ENCODE measurements around the gene AR. TPM values are rescaled to one million over a fixed set of nuclear protein-coding genes. Genes with fewer than 3 reads are reported as not detected.

The AR gene
- total RNA-seq, 1 experiment from 2014 or later = 1.7 TPM

DNA sequence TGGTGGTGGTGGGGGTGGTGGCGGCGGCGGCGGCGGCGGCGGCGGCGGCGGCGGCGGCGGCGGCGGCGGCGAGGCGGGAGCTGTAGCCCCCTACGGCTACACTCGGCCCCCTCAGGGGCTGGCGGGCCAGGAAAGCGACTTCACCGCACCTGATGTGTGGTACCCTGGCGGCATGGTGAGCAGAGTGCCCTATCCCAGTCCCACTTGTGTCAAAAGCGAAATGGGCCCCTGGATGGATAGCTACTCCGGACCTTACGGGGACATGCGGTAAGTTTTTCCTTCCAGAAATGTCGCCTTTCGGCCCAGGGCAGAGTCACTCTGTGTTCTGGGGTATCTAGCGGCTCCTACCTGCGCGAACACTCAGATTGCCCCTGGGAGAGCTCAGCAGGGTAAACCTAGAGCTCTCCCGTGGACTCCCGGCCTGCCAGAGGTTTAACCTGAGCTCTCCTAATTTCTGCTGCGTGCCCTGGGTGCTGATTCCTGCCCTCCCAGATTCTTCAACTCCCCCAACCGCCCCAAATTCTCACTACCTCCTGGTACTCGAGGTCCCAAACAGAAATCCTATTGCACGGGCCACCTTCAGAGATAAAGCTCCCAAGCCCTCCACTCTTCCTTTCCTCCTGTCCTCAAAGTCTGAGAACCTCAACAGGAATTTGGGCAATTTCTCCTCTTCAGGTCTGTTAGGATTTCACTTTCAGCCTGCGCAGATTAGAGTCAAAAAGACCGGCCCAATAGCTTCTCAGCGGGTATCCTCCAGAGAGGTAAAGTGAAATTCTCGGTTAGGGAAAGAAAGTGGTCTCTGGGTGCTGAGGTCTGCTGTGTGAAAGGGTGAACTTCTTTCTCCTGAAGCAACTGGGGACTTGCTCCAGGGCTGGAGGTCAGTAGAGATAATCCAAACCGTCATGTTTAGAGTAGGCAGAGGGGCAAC, 2.9 kb downstream of the AR start:
- Histone ChIP-seq H3K27me3 (ENCODE audit: insufficient read depth, low read depth) (peaks cover 37% of the 10 kb centered on the region), H3K9me2 (ENCODE audit: insufficient read depth) (no peaks in the 10 kb centered on the region), H4K20me1 (ENCODE audit: insufficient read depth) (no peaks in the 10 kb centered on the region), H3K4me2 (no peak overlapping the region), H3F3A (ENCODE audit: insufficient read depth, low read depth) (no peaks in the 10 kb centered on the region), H3K27ac (no peak overlapping the region), H3K9me3 (ENCODE audit: insufficient read depth, low read depth) (no peaks in the 10 kb centered on the region), H3K4me1 (replicated peaks; ENCODE audit: insufficient read depth) (no peaks in the 10 kb centered on the region), H3K4me3 (no peak overlapping the region), H2AFZ (no peak overlapping the region), H3K79me2 (ENCODE audit: low read depth) (no peaks in the 10 kb centered on the region), H3K36me3 (ENCODE audit: low read depth) (no peaks in the 10 kb centered on the region)
- BruUV-seq (replicated peaks) = no TSS peak
- intact Hi-C loops (cut with micrococcal nuclease; ENCODE audit: unreplicated experiment) = loop anchor here (10.0 kb wide), 1 partner anchor 148 kb away; no protein-coding TSS in a partner anchor
- ChIA-PET CTCF (no interaction called here), POLR2A (ENCODE audit: unreplicated experiment) (no interaction called here)
- no peak for TF ChIP-seq EZH2 (IDR thresholded peaks at IDR 0.05; ENCODE audit: low read depth)
- TF ChIP-seq, protein P1, sequence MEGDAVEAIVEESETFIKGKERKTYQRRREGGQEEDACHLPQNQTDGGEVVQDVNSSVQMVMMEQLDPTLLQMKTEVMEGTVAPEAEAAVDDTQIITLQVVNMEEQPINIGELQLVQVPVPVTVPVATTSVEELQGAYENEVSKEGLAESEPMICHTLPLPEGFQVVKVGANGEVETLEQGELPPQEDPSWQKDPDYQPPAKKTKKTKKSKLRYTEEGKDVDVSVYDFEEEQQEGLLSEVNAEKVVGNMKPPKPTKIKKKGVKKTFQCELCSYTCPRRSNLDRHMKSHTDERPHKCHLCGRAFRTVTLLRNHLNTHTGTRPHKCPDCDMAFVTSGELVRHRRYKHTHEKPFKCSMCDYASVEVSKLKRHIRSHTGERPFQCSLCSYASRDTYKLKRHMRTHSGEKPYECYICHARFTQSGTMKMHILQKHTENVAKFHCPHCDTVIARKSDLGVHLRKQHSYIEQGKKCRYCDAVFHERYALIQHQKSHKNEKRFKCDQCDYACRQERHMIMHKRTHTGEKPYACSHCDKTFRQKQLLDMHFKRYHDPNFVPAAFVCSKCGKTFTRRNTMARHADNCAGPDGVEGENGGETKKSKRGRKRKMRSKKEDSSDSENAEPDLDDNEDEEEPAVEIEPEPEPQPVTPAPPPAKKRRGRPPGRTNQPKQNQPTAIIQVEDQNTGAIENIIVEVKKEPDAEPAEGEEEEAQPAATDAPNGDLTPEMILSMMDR (conservative IDR thresholded peaks at IDR 0.05) = no peak
- DNase-seq = no peak

DNA sequence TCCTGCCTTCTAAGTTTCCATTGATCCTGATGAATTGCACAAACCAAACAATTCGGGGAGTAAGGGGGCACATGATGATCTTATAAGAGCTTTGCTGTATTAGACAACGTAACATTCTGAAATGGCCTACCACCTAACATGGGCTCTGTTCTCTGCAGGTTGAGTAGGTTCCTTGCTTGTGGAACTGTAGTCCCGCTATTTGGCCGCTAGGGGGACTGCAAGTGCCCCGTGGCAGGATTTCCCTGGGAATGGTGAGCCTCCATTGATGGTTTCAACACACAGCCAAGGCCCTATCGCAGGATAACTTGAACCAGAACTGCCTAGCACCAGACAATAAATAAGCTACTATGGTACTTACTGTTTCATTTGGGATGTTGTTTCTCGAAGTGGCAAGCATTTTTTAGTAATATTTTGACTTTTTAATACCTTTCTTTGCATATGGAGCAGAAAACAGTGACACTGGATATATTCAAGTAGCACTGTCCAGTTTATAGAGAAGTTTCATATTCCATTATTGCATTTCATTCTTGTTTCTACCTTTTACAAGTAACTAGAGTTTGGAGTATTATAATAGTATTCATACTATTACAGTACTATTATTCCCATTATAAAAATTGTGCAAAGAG, 11.9 kb downstream of the AR start:
- Histone ChIP-seq H3K9me2 (ENCODE audit: insufficient read depth) (no peaks in the 10 kb centered on the region), H3F3A (ENCODE audit: insufficient read depth, low read depth) (no peaks in the 10 kb centered on the region), H4K20me1 (ENCODE audit: insufficient read depth) (no peaks in the 10 kb centered on the region), H3K27me3 (ENCODE audit: insufficient read depth, low read depth) (no peaks in the 10 kb centered on the region), H3K9me3 (ENCODE audit: insufficient read depth, low read depth) (no peaks in the 10 kb centered on the region), H3K27ac (no peak overlapping the region), H3K4me3 (no peak overlapping the region), H3K36me3 (ENCODE audit: low read depth) (no peaks in the 10 kb centered on the region), H3K4me2 (no peak overlapping the region), H2AFZ (no peak overlapping the region), H3K4me1 (replicated peaks; ENCODE audit: insufficient read depth) (no peaks in the 10 kb centered on the region), H3K79me2 (ENCODE audit: low read depth) (no peaks in the 10 kb centered on the region)
- POLR2A ChIA-PET (ENCODE audit: unreplicated experiment) = no interaction called here
- intact Hi-C loops (cut with micrococcal nuclease; ENCODE audit: unreplicated experiment) = loop anchor here (10.0 kb wide), 1 partner anchor 589 kb away; no protein-coding TSS in a partner anchor
- CTCF ChIA-PET = no interaction called here
- no peak for DNase-seq
- TF ChIP-seq EZH2 (IDR thresholded peaks at IDR 0.05; ENCODE audit: low read depth) = no peak
- TF ChIP-seq, protein P1 (conservative IDR thresholded peaks at IDR 0.05) = peak; percentile 75
- BruUV-seq (replicated peaks) = no TSS peak

DNA sequence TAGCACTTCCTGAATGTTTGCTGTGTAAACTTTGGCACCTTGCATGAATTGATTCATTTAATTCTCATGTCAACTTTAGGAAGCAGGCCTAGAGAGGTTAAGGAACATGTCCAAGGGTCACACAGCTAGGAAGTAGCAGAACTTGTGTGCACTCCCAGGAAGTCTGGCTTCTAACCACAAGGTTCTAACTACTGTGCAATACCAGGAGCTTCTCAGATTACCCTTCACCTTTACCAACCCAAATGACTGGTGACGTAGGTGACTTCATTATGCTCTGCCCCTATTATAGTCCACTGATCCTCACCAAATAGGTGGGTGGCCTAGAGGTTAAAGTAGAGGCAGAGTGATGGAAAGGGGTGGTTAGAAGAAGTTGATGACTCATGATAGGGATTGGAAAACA, 14.4 kb downstream of the AR start:
- no TSS peak for BruUV-seq (replicated peaks)
- Histone ChIP-seq H3F3A (ENCODE audit: insufficient read depth, low read depth) (no peaks in the 10 kb centered on the region), H4K20me1 (ENCODE audit: insufficient read depth) (no peaks in the 10 kb centered on the region), H3K4me1 (replicated peaks; ENCODE audit: insufficient read depth) (no peaks in the 10 kb centered on the region), H3K79me2 (ENCODE audit: low read depth) (no peaks in the 10 kb centered on the region), H3K27ac (no peak overlapping the region), H3K4me3 (no peak overlapping the region), H2AFZ (no peak overlapping the region), H3K36me3 (ENCODE audit: low read depth) (no peaks in the 10 kb centered on the region), H3K4me2 (no peak overlapping the region), H3K9me3 (ENCODE audit: insufficient read depth, low read depth) (no peaks in the 10 kb centered on the region), H3K27me3 (ENCODE audit: insufficient read depth, low read depth) (no peaks in the 10 kb centered on the region), H3K9me2 (ENCODE audit: insufficient read depth) (no peaks in the 10 kb centered on the region)
- ChIA-PET POLR2A (ENCODE audit: unreplicated experiment) (no interaction called here), CTCF (no interaction called here)
- DNase-seq = no peak
- TF ChIP-seq EZH2 (IDR thresholded peaks at IDR 0.05; ENCODE audit: low read depth) = no peak
- TF ChIP-seq, protein P1 (conservative IDR thresholded peaks at IDR 0.05) = no peak
- intact Hi-C loops (cut with micrococcal nuclease; ENCODE audit: unreplicated experiment) = loop anchor here (10.0 kb wide), 1 partner anchor 587 kb away; no protein-coding TSS in a partner anchor
